H1 (cell line): ENCODE measurements around the gene STAT4. TPM values are rescaled to one million over a fixed set of nuclear protein-coding genes. Genes with fewer than 3 reads are reported as not detected.

ENCODE experiments used
- CBX5 ChIP-seq: fragments of 300-800, 300-1000 bp; sonication (generic); IDR thresholded peaks from 2 replicates; pipeline ENCODE4 v1.7.1; 2016; ENCODE audit warnings: antibody characterized with exemption, low read length, low read depth
- HDAC6 ChIP-seq: IDR thresholded peaks from one replicate; pipeline ENCODE4 v1.7.1; 2012; ENCODE audit warnings: low read depth, mild to moderate bottlenecking, inconsistent platforms, low read length, moderate library complexity
- KDM1A ChIP-seq: fragments of 200-600, 300-600 bp; sonication (generic); IDR thresholded peaks from 2 replicates; pipeline ENCODE4 v1.7.1; 2016; ENCODE audit warnings: mild to moderate bottlenecking, low read length, borderline replicate concordance
- SP4 ChIP-seq: IDR thresholded peaks from 2 replicates; pipeline ENCODE4 v1.6.1; 2012; ENCODE audit warnings: low read length, inconsistent platforms
- TAF1 ChIP-seq: IDR thresholded peaks from 2 replicates; pipeline ENCODE4 v1.6.1; 2011; ENCODE audit warnings: mild to moderate bottlenecking, low read depth, low read length
- YY1 ChIP-seq: IDR thresholded peaks from 2 replicates; pipeline ENCODE4 v1.6.1; 2011; ENCODE audit warnings: low read depth, mild to moderate bottlenecking, low read length
- polyA plus RNA-seq, 7 experiments: library from polyadenylated mRNA; depleted of rRNA in 3 of 7; stranded (reverse) in 5 of 7; unstranded in 2 of 7; fragments of >200 nt in 5 of 7; fragments of 200-250 nt in 2 of 7; gene quantifications; 1 replicate in 5 of 7; 2 replicates in 1 of 7; 4 replicates in 1 of 7; pipeline versions ENCODE4 v1.2.1 to v1.2.3, GENCODE V29; 2011 to 2013; ENCODE audit warnings: missing spikeins in 2 of 7, mixed read lengths in 2 of 7
- total RNA-seq: library from RNA; stranded (reverse); fragmentation: NEBNext Ultra II Directional; extraction: Animal tissue kit (Norgen Biotek cat#: 25700); gene quantifications from 2 replicates; pipeline ENCODE4 v1.2.1, GENCODE V29; 2021
- TF ChIP-seq, protein P1 (sequence below): IDR thresholded peaks from 2 replicates; pipeline ENCODE4 v1.6.1; 2011; ENCODE audit warnings: low read depth, mild to moderate bottlenecking, low read length; ENCODE audit not compliant: insufficient read depth
- TF ChIP-seq, protein P2 (sequence below): fragments of 300-600 bp; sonication (generic); IDR thresholded peaks from 2 replicates; pipeline ENCODE4 v1.7.1; 2012; ENCODE audit warnings: low read length, moderate library complexity, mild to moderate bottlenecking, inconsistent platforms; ENCODE audit not compliant: insufficient replicate concordance

Gene STAT4
- total and polyA plus RNA-seq, 2 of the 8 experiments (the other 6 are each of a cell fraction or from before 2014, with no cell fraction given), result 0.36 to 0.63 TPM

DNA sequence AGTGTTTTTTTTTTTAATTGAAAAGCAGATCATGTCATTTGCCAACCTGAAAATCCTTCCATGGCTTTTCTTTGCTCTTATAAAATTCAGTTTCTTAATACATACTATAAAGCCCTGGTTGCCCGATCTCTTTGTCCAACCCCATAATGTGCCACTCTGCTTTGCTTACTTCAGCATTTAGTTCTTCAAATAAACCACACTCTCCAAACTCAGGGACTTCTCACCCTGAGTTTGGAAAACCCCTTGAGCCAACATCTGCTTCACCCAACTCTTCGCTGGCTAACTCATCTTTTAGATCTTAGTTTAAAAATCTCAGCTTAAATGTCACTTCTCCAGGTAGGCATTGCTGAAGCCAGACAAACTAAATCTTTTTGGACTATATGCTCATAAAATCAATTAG lies 135.6 kb downstream of the STAT4 start (continued):
- TF ChIP-seq, protein P1, sequence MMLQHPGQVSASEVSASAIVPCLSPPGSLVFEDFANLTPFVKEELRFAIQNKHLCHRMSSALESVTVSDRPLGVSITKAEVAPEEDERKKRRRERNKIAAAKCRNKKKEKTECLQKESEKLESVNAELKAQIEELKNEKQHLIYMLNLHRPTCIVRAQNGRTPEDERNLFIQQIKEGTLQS, result no peak
- TF ChIP-seq, protein P2, sequence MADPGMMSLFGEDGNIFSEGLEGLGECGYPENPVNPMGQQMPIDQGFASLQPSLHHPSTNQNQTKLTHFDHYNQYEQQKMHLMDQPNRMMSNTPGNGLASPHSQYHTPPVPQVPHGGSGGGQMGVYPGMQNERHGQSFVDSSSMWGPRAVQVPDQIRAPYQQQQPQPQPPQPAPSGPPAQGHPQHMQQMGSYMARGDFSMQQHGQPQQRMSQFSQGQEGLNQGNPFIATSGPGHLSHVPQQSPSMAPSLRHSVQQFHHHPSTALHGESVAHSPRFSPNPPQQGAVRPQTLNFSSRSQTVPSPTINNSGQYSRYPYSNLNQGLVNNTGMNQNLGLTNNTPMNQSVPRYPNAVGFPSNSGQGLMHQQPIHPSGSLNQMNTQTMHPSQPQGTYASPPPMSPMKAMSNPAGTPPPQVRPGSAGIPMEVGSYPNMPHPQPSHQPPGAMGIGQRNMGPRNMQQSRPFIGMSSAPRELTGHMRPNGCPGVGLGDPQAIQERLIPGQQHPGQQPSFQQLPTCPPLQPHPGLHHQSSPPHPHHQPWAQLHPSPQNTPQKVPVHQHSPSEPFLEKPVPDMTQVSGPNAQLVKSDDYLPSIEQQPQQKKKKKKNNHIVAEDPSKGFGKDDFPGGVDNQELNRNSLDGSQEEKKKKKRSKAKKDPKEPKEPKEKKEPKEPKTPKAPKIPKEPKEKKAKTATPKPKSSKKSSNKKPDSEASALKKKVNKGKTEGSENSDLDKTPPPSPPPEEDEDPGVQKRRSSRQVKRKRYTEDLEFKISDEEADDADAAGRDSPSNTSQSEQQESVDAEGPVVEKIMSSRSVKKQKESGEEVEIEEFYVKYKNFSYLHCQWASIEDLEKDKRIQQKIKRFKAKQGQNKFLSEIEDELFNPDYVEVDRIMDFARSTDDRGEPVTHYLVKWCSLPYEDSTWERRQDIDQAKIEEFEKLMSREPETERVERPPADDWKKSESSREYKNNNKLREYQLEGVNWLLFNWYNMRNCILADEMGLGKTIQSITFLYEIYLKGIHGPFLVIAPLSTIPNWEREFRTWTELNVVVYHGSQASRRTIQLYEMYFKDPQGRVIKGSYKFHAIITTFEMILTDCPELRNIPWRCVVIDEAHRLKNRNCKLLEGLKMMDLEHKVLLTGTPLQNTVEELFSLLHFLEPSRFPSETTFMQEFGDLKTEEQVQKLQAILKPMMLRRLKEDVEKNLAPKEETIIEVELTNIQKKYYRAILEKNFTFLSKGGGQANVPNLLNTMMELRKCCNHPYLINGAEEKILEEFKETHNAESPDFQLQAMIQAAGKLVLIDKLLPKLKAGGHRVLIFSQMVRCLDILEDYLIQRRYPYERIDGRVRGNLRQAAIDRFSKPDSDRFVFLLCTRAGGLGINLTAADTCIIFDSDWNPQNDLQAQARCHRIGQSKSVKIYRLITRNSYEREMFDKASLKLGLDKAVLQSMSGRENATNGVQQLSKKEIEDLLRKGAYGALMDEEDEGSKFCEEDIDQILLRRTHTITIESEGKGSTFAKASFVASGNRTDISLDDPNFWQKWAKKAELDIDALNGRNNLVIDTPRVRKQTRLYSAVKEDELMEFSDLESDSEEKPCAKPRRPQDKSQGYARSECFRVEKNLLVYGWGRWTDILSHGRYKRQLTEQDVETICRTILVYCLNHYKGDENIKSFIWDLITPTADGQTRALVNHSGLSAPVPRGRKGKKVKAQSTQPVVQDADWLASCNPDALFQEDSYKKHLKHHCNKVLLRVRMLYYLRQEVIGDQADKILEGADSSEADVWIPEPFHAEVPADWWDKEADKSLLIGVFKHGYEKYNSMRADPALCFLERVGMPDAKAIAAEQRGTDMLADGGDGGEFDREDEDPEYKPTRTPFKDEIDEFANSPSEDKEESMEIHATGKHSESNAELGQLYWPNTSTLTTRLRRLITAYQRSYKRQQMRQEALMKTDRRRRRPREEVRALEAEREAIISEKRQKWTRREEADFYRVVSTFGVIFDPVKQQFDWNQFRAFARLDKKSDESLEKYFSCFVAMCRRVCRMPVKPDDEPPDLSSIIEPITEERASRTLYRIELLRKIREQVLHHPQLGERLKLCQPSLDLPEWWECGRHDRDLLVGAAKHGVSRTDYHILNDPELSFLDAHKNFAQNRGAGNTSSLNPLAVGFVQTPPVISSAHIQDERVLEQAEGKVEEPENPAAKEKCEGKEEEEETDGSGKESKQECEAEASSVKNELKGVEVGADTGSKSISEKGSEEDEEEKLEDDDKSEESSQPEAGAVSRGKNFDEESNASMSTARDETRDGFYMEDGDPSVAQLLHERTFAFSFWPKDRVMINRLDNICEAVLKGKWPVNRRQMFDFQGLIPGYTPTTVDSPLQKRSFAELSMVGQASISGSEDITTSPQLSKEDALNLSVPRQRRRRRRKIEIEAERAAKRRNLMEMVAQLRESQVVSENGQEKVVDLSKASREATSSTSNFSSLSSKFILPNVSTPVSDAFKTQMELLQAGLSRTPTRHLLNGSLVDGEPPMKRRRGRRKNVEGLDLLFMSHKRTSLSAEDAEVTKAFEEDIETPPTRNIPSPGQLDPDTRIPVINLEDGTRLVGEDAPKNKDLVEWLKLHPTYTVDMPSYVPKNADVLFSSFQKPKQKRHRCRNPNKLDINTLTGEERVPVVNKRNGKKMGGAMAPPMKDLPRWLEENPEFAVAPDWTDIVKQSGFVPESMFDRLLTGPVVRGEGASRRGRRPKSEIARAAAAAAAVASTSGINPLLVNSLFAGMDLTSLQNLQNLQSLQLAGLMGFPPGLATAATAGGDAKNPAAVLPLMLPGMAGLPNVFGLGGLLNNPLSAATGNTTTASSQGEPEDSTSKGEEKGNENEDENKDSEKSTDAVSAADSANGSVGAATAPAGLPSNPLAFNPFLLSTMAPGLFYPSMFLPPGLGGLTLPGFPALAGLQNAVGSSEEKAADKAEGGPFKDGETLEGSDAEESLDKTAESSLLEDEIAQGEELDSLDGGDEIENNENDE, result no peak
- TF ChIP-seq CBX5 (no peak), HDAC6 (no peak), YY1 (no peak), SP4 (no peak), TAF1 (no peak), KDM1A (no peak)
